ENCODE results near the gene CFAP299.

DNA sequence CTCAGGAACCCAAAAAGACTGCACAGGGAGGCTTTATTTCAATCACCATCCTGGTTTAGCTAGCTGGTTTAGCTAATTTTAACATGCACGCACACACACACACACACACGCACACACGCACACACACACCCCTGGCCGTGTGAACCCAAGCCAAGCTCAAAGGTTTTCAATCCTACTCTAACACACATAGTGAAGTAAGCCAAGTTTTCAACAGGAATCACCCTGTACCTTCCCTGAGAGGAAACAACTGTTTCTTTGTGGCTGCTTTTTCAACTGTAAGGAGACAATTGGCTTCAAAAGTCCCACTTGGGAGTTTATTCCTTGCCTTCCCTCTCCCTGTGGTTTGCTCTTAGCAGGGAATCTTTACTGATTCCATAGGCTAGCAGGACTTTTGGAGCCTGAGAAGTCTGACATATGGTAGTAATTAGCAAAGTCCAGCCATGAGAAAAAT lies 596.1 kb downstream of the CFAP299 start:
- no peak for TF ChIP-seq POLR2A (IDR thresholded peaks at IDR 0.05)
- TF ChIP-seq, protein P1, sequence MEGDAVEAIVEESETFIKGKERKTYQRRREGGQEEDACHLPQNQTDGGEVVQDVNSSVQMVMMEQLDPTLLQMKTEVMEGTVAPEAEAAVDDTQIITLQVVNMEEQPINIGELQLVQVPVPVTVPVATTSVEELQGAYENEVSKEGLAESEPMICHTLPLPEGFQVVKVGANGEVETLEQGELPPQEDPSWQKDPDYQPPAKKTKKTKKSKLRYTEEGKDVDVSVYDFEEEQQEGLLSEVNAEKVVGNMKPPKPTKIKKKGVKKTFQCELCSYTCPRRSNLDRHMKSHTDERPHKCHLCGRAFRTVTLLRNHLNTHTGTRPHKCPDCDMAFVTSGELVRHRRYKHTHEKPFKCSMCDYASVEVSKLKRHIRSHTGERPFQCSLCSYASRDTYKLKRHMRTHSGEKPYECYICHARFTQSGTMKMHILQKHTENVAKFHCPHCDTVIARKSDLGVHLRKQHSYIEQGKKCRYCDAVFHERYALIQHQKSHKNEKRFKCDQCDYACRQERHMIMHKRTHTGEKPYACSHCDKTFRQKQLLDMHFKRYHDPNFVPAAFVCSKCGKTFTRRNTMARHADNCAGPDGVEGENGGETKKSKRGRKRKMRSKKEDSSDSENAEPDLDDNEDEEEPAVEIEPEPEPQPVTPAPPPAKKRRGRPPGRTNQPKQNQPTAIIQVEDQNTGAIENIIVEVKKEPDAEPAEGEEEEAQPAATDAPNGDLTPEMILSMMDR (IDR thresholded peaks at IDR 0.05) = no peak

Measured in gastroesophageal sphincter (tissue), 3 donors.